Suppressor macrophage treated with lipopolysaccharide for 1 hour (primary cell): ENCODE measurements around the gene IGLL5.
"Not testable (repeated sequence)": the region's sequence is repeated elsewhere in the genome, so short reads cannot be mapped to it uniquely, and the experiment has no call there.

Experiments
- DNase-seq, 3 donors: peaks; one replicate each; pipeline ENCODE4 v3.0.0-alpha.2; 2020 to 2022

Gene IGLL5

GRCh38 chr22:22916215-22916951 is 28.8 kb downstream of the IGLL5 start:
- DNase-seq = no peak

GRCh38 chr22:22916952-22917290 is 29.3 kb downstream of the IGLL5 start:
- DNase-seq = no peak

GRCh38 chr22:22917377-22917776 is 29.8 kb downstream of the IGLL5 start:
- no peak for DNase-seq

GRCh38 chr22:22918297-22918965 is 30.8 kb downstream of the IGLL5 start:
- DNase-seq = no peak

- DNase-seq = no peak
Measured at GRCh38 chr22:22919041-22919440, 31.4 kb downstream of the IGLL5 start.

- DNase-seq = no peak
Measured at GRCh38 chr22:22920104-22920654, 32.6 kb downstream of the IGLL5 start.

GRCh38 chr22:22920910-22921550 is 33.4 kb downstream of the IGLL5 start:
- no peak for DNase-seq

- DNase-seq = no peak
Measured at GRCh38 chr22:22921575-22921974, 34.0 kb downstream of the IGLL5 start.

GRCh38 chr22:22922092-22922953 is 34.7 kb downstream of the IGLL5 start:
- DNase-seq = not testable (repeated sequence)

- DNase-seq = no peak
Measured at GRCh38 chr22:22922954-22923319, 35.3 kb downstream of the IGLL5 start.

GRCh38 chr22:22923379-22923778 is 35.8 kb downstream of the IGLL5 start:
- no peak for DNase-seq

GRCh38 chr22:22923930-22924329 is 36.3 kb downstream of the IGLL5 start:
- DNase-seq = no peak

- no peak for DNase-seq
Measured at GRCh38 chr22:22924369-22925145, 36.9 kb downstream of the IGLL5 start.

GRCh38 chr22:22925146-22925804 is 37.7 kb downstream of the IGLL5 start:
- no peak for DNase-seq

GRCh38 chr22:22925805-22926369 is 38.3 kb downstream of the IGLL5 start:
- DNase-seq = no peak

GRCh38 chr22:22926370-22927195 is 39.0 kb downstream of the IGLL5 start:
- DNase-seq = no peak

- peak in 2 of 3 donors; percentile 37 to 38 for DNase-seq
Measured at GRCh38 chr22:22927196-22927887, 39.7 kb downstream of the IGLL5 start.

GRCh38 chr22:22927888-22928665 is 40.5 kb downstream of the IGLL5 start:
- no peak for DNase-seq
